SK-N-MC (cell line): Measurements from ENCODE around the gene TUBGCP3.

ENCODE experiments used
- EZH2 ChIP-seq: fragments of 200-600 bp; sonication (generic); IDR thresholded peaks from one replicate; pipeline ENCODE4 v1.6.1; 2017; ENCODE audit warnings: antibody characterized with exemption
- POLR2AphosphoS5 ChIP-seq: IDR thresholded peaks from 2 replicates; pipeline ENCODE4 v1.6.1; 2012; ENCODE audit warnings: mild to moderate bottlenecking, low read depth, low read length, borderline replicate concordance

- TF ChIP-seq EZH2 (no peak), POLR2AphosphoS5 (no peak)
Measured at GRCh38 chr13:112486386-112487126, 101.4 kb downstream of the TUBGCP3 start.
